COR-L47 (cell line): ENCODE data around the gene CDV3.

Experiments used
- DNase-seq: peaks from one replicate; lab custom pipeline; 2025; lab: John Stamatoyannopoulos, UW

Gene CDV3

DNA sequence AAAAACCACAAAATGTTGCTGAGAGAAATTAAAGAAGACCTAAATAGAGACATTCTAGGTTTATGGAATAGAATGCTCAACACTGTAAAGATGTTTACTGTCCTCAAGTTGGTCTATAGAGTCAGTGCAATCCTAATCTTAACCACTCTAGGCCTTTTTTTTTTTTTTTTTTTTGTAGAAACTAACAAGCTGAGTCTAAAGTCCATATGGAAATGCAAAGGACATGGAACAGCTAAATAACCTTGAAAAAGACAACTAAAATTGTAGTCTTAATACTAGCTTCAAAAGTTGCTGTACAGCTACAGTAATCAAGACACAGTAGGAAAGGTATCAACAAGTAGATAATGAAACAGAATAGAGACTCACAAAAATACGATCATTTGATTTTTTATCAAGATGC, 32.9 kb downstream of the CDV3 start:
- no peak for DNase-seq

- DNase-seq = no peak
Measured at GRCh38 chr3:133606902-133607301, 33.4 kb downstream of the CDV3 start.

DNA sequence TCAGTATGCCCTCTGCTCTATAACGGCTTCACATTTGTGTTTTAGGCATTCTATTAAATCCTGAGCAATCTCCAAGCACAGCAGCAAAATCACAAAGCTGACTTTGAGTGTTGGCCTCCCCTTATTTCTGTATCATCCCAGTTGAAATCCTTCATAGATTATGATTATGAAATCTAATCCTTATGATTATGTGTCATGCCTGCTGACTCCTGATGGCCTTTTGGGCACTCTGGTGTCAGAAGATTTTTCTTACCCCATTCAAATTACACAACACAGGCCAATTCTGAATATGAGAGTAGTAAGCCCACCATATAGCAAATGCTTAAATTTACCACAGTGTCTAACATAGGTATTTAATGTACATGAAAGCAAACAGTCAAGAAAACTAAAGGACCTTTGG, 34.3 kb downstream of the CDV3 start:
- no peak for DNase-seq

DNA sequence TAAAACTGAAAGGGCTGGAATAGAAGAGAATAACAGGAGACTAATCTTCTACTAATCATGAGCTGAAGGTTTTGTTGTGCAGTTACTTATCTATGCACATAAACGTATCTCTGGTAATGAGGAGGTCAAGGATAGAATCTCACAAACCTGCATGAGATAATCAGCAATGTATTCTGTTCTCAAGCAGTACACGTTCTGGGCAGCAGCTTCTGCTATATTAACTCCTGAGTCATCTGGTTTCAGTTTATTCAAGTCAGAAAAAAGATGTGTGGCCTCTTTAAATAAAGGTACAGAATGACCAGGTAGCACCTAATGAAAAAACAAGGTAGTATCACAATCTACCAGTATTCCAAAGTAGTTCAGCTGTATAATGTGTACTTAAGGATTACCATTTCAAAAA, 34.9 kb downstream of the CDV3 start:
- no peak for DNase-seq

GRCh38 chr3:133610031-133610430, 36.5 kb downstream of the CDV3 start:
- no peak for DNase-seq

- DNase-seq = no peak
Measured at GRCh38 chr3:133611534-133611933, 38.0 kb downstream of the CDV3 start.

GRCh38 chr3:133620066-133620784, 46.7 kb downstream of the CDV3 start:
- DNase-seq = no peak

DNA sequence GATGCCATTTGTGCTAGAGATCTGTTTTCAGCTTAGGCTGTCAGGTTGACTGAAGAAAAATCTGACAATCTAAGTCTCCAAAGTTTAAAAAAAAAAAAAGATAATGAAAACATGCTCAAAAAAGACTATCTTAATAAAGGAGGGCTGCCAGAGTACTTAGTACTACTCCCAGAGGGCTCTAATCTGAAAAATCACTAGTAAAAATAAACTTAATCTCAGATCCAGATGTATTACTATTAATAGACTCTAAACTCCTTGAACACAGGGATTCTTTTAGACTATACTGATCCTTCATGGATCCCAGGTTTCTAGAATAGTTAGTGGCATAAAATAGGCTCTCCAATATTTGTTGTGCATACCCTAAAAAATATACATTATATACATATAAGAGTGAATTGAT, 54.3 kb downstream of the CDV3 start:
- no peak for DNase-seq

GRCh38 chr3:133629146-133629545, 55.7 kb downstream of the CDV3 start:
- DNase-seq = no peak

- DNase-seq = no peak
Measured at GRCh38 chr3:133633439-133633838, 60.0 kb downstream of the CDV3 start.
